NCI-H748 (cell line): ENCODE results near the gene NGF.
"Not testable (repeated sequence)": the region's sequence is repeated elsewhere in the genome, so short reads cannot be mapped to it uniquely, and the experiment has no call there.

Experiments
- DNase-seq: peaks from one replicate; lab custom pipeline; 2025; ENCODE audit not compliant: unreplicated experiment; lab: John Stamatoyannopoulos, UW

The NGF gene

GRCh38 chr1:115310581-115311473 lies 27.2 kb downstream of the NGF start:
- no peak for DNase-seq

GRCh38 chr1:115309504-115309903 lies 28.5 kb downstream of the NGF start:
- not testable (repeated sequence) for DNase-seq

- no peak for DNase-seq
Observed at GRCh38 chr1:115308969-115309368, 29.1 kb downstream of the NGF start.

GRCh38 chr1:115307661-115308060 lies 30.4 kb downstream of the NGF start:
- no peak for DNase-seq

- DNase-seq: peak; percentile 82
Observed at GRCh38 chr1:115306146-115306545, 31.9 kb downstream of the NGF start.

- no peak for DNase-seq
Observed at GRCh38 chr1:115303364-115303763, 34.7 kb downstream of the NGF start.

- DNase-seq: no peak
Observed at GRCh38 chr1:115302390-115302961, 35.6 kb downstream of the NGF start.

GRCh38 chr1:115301438-115302020 lies 36.5 kb downstream of the NGF start:
- no peak for DNase-seq

GRCh38 chr1:115300087-115300876 lies 37.8 kb downstream of the NGF start:
- DNase-seq: peak; percentile 43

GRCh38 chr1:115299266-115299665 lies 38.8 kb downstream of the NGF start:
- peak; percentile 39 for DNase-seq

GRCh38 chr1:115296981-115297380 lies 41.1 kb downstream of the NGF start:
- DNase-seq: no peak

GRCh38 chr1:115295904-115296696 lies 41.9 kb downstream of the NGF start:
- DNase-seq: no peak

- no peak for DNase-seq
Observed at GRCh38 chr1:115293899-115294298, 44.1 kb downstream of the NGF start.

- no peak for DNase-seq
Observed at GRCh38 chr1:115293006-115293405, 45.0 kb downstream of the NGF start.

GRCh38 chr1:115291741-115292140 lies 46.3 kb downstream of the NGF start:
- no peak for DNase-seq

- no peak for DNase-seq
Observed at GRCh38 chr1:115289940-115290339, 48.1 kb downstream of the NGF start.

GRCh38 chr1:115288591-115289198 lies 49.4 kb downstream of the NGF start:
- no peak for DNase-seq

GRCh38 chr1:115286431-115287205 lies 51.4 kb downstream of the NGF start:
- no peak for DNase-seq

- no peak for DNase-seq
Observed at GRCh38 chr1:115284209-115284608, 53.8 kb downstream of the NGF start.
